ENCODE data around the gene HLA-DPB1. TPM values are rescaled to one million over a fixed set of nuclear protein-coding genes. Genes with fewer than 3 reads are reported as not detected.

The HLA-DPB1 gene
- total RNA-seq: 5.5 and 9.1 TPM in 2 replicates

DNA sequence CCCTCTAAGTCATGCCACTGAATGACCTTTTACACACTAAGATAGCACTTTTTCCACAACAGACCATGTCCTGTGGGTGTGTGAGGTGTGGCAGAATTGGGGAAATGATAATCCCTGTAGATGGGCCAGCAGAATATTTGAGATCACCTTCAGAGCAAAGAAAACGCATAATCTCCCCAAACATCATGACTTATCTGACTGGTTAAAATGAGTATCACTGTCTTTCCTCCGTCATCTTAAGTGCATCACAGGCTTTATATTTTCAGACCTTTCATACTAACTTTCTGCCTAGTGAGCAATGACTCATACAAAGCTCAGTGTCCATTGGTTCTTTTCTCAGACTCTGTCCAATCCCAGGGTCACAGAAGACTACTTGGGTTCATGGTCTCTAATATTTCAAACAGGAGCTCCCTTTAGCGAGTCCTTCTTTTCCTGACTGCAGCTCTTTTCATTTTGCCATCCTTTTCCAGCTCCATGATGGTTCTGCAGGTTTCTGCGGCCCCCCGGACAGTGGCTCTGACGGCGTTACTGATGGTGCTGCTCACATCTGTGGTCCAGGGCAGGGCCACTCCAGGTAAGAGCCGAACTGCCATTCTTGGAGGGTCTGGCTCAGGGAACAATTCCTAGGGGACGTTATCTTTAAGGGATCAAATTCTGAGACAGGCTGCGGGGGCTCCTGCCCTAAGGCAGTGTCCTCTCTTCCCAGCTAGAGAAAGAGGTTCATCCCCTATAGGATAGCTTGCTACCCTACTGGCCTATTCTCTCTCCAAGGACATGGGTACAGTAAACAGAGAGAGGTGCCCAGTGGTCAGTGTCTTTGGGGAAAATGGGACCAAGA is at the start of gene HLA-DPB1:
TSS of gene HLA-DPB1 (plus strand) at position 423 of the 838 bp plus-strand sequence. CDS start at position 475, 52 bp downstream.
- H3K4me3 ChIP-seq (ENCODE audit: low read depth, low read length): no peak within 1 kb of the TSS
- peak; percentile 67 for DNase-seq (ENCODE audit: low read depth)
- no peak for TF ChIP-seq CTCF (IDR thresholded peaks at IDR 0.05; ENCODE audit: insufficient read depth, low read depth, low read length)

GRCh38 chr6:33028220-33028849 is 47.5 kb upstream of the HLA-DPB1 start:
- H3K4me3 ChIP-seq (ENCODE audit: low read depth, low read length): no peak overlapping the region
- TF ChIP-seq CTCF (IDR thresholded peaks at IDR 0.05; ENCODE audit: insufficient read depth, low read depth, low read length): no peak

GRCh38 chr6:33029328-33030184 is 46.2 kb upstream of the HLA-DPB1 start:
- DNase-seq (ENCODE audit: low read depth): peak; percentile 20
- no peak for TF ChIP-seq CTCF (IDR thresholded peaks at IDR 0.05; ENCODE audit: insufficient read depth, low read depth, low read length)
- H3K4me3 ChIP-seq (ENCODE audit: low read depth, low read length): no peak overlapping the region

More at GRCh38 chr6:33028220-33028849, 47.5 kb upstream of the HLA-DPB1 start:
- no peak for DNase-seq (ENCODE audit: low read depth)

- TF ChIP-seq CTCF (IDR thresholded peaks at IDR 0.05; ENCODE audit: insufficient read depth, low read depth, low read length): no peak
- H3K4me3 ChIP-seq (ENCODE audit: low read depth, low read length): no peak overlapping the region
- DNase-seq (ENCODE audit: low read depth): no peak
Observed at GRCh38 chr6:33030245-33030644, 45.5 kb upstream of the HLA-DPB1 start.

DNA sequence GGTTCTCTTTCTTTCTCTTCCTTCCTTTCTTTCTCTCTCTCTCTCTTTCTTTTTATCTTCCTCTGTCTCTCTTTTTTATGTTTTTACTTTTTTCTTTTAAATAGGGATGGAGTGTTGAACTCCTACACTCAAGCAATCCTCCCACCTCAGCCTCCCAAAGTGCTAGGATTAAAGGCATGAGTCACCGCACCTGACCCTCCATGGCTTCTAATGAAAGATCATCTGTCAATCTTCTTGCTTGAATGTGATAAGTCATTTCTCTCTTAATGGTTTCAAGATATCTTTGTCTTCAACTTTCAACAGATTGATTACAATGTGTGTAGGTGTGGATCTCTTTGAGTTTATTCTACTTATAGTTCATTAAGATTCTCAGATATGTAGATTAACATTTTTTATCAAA is 41.2 kb upstream of the HLA-DPB1 start:
- no peak for DNase-seq (ENCODE audit: low read depth)
- no peak overlapping the region for H3K4me3 ChIP-seq (ENCODE audit: low read depth, low read length)
- TF ChIP-seq CTCF (IDR thresholded peaks at IDR 0.05; ENCODE audit: insufficient read depth, low read depth, low read length): no peak

DNA sequence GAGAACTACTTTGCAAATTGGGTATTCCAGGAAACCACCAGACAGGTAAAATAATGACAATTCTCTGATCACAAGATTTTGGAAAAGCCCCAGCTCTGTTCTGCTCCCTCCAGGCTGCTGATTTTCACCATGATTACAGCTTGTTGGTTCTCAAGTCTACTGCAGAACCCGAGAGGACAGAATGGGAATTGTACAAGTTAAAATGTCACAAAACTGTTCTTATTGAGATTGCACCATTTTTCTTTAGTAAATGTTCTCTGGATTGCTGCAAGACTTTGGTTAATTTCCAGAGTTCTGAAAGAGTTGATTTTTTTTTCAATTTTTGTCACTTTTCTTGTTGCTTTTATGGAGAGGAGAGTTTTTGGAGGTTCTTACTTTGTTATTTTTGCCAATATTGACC is 39.3 kb upstream of the HLA-DPB1 start:
- H3K4me3 ChIP-seq (ENCODE audit: low read depth, low read length): no peak overlapping the region
- no peak for TF ChIP-seq CTCF (IDR thresholded peaks at IDR 0.05; ENCODE audit: insufficient read depth, low read depth, low read length)
- DNase-seq (ENCODE audit: low read depth): no peak
